Measurements from ENCODE around the gene ERBB4.

ERBB4 gene

DNA sequence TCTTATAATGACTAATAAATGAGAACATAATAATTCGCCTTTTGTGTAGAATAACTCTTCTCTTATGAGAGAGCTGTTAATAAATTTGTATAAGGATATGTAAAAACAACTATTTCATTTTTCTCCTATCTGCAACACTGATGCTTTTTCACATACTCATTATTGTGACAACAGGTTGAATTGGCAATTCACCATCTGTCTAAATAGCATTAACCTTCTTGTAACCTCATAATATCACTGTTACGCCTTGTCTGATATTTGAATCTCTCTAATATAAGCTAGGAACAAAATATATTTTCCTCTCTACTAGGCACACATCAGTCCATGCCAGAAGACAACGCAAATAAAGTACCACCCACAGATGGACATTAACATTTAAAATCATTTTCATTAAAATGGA, 1043.3 kb downstream of the ERBB4 start:
- DNase-seq (ENCODE audit: low read depth in 1 of 2, low spot score in 1 of 2), result no peak

DNA sequence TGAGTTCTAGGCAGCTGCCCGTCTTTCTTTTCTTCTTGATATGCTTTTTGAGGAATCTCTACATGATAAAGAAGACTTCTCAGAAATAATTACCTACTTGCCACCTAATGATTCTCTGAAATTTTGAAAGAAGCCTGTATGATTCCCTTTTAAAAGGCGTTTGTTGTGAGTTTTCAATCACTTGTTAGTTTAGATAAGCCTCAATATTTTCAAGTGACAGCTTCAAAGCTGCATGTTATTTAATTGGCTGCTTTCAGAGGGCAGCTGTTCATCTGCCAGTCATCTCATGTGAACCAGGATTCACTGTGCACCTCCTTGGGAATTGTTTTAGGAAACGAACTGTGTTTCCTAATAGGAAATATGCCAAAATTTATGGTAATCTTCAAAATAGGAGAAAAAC, 1044.1 kb downstream of the ERBB4 start:
- DNase-seq (ENCODE audit: low read depth in 1 of 2, low spot score in 1 of 2), result no peak

DNA sequence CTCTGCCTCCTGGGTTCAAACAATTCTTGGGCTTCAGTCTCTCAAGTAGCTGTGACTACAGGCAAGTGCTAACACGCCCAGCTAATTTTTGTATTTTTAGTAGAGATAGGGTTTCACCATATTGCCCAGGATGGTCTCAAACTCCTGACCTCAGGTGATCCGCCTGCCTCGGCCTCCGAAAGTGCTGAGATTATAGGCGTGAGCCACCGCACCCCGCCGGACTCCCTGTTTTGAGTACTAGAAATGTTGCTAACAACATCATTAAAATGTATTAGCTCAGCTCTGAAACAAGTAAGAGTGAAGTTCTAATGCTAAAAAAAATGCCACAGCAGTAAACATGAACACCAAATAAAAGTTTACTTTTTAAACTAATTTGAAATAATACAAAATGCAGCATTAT, 1044.5 kb downstream of the ERBB4 start:
- DNase-seq (ENCODE audit: low read depth in 1 of 2, low spot score in 1 of 2), result no peak

DNA sequence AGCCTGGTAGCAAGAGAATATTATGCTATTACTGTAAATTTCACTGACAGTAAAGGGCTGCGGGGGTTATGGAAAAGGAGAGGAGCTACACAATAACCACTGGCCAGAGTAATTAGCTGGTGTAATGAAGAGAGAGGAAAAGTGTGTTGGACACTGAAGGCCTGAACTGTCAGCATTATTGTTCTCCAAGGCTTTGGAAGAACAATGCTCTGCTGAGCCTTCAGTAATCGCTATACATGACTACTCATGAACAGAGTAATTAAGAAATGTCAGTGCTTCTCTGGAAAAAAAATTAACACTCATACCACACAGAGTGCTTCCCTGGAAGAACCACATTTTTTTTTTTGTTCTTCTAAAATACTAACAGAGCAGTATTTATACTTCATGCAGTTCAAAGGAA, 1050.9 kb downstream of the ERBB4 start:
- DNase-seq (ENCODE audit: low read depth in 1 of 2, low spot score in 1 of 2), result no peak

DNA sequence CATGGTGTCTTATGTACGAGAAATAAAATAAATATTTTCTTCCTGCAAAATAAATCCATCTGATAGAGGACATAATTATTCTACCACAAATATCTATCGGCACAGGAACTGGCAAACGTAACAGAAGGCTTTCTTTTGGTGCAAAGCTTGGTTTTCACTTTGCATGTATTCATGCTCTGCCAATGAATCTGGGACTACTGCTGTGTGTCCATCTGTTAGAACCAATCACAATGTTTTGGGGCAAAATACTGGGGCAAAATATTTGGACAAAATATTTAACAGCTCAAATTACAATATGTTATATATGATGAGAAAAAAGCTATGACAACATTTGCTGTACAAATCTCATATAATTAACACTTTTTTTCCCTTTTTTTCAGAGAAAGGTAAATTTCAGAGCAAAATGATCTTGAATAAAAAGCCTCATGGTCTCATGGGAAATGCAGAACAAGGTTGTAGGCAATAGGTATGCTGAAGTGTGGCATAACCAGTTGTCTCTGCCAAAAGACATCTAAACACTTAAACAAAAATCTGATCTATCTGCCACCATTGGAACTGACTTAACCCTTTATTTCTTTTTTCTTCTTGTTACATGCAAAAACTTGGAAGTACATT, 1059.0 kb downstream of the ERBB4 start:
- DNase-seq (ENCODE audit: low read depth in 1 of 2, low spot score in 1 of 2), result no peak

DNA sequence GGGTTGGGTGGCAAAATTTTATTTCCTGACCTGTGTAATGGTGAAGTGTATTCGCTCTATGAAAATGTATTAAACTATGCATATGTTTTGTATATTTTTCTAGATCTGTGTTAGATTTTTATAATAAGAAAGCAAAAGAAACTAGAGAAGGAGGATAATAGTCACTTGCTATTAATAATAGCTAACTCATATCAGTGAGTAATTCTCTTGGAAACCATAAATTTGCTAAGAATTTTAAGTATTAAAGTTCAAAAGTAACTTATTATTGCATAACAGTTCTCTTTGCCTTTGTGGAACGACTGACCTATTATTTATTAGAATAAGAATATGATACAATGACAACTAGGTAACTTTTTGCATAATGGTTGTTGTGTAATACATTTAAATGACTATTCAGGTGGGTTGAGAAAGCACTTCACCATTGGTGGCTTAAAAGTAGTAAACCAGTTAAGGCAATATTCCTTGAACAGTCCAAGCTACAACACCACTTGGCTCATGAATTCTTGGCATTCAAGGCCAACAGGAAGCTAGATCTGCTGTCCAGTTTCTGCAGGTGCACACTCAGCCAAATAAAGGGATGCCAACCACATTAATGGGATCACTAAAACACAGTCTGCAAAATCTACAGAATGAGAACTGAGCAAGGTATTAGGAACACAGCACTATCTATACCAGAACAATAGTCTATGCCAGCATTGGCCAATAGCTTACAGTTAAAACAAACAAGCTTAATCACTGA, 1060.9 kb downstream of the ERBB4 start:
- no peak for DNase-seq (ENCODE audit: low read depth in 1 of 2, low spot score in 1 of 2)

DNA sequence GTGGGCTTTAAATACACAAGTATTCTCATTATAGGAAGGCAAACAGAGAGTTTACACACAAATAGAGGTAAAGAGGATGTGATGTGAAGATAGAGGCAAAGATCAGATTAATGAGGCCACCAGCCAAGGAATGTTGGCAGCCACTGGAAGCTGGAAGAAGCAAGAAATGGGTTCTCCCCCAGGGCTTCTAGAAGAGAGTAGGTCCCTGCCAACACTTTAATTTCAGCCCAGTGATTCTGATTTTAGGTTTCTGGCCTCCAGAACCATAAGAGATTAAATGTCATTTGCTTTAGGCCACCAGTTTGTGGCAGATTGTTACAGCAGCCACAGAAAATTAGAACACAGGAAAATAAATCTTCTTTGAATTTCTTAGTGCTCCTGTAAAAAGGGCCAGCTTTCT, 1065.5 kb downstream of the ERBB4 start:
- DNase-seq (ENCODE audit: low read depth in 1 of 2, low spot score in 1 of 2), result no peak

DNA sequence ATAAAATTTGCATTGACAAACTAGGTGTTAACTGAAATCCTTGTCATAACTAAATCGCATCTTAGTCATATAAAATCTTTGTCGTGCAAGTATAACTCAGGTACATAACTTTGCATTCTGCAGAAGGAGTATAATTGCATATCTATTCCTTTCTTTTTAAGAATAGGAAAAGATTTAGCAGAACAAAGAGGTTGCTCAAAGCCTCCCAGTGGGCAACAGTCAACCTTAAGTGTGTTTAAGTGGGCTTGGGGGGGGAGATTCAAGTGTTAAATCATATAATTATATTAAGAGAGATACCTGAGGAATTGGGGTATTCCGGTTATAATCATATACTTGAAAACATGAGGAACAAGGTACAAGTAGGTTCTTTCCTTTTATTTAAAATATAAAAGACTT, 1068.9 kb downstream of the ERBB4 start:
- DNase-seq (ENCODE audit: low read depth in 1 of 2, low spot score in 1 of 2), result no peak

DNA sequence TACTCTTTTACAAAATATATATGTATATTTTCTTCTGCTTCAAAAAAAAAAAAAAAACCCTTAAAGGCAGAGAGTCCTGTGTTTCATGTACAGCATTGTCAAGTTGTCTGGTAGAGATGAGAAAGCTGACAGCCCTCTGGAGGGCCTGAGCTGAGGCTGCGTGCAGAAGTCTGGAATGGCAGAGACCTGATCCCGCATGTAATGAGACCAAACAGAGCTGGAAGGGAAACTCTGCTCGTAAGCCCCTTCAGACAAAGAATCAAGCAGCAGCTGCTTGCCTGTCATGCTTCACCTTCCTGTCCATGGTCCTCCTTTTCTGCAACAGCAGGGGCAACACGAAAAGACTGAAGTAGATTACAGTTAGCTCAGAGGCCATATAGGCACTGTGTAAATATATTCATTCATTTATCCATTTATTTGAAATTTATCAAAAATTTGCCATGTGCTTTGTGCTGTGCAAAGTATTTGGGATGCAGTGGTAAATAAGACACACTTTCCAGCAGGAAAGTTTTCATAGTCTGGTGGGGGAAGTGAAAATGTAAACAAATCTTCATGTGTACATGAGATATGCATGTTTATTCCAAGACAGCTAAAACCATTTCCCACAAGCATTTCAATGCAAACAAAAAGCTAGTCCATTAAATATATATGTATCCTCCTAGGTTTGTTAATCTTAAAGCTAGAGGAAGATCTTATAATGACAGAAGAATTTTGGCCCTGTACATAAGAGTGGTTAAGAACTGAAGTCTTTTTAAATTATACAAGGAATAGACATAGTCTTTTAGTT, 1069.5 kb downstream of the ERBB4 start:
- DNase-seq (ENCODE audit: low read depth in 1 of 2, low spot score in 1 of 2), result no peak

DNA sequence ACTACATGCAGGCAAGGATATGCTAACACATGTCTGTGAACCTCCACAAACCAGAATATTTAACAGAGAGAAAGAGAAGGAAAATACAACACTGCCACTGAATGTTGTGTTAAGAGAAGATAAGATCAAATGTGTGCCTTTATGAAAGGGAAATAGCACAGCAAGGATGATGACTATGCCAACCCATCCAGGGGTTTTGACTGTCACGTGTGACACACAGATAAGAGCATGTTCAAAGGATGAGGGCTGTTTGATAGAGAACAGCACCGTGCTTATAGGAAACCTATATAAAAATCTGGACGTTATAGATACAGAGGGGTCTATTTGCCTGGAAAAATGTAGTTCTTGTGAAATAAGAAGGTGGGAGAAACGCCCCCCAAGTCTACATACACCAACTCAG, 1070.4 kb downstream of the ERBB4 start:
- no peak for DNase-seq (ENCODE audit: low read depth in 1 of 2, low spot score in 1 of 2)

DNA sequence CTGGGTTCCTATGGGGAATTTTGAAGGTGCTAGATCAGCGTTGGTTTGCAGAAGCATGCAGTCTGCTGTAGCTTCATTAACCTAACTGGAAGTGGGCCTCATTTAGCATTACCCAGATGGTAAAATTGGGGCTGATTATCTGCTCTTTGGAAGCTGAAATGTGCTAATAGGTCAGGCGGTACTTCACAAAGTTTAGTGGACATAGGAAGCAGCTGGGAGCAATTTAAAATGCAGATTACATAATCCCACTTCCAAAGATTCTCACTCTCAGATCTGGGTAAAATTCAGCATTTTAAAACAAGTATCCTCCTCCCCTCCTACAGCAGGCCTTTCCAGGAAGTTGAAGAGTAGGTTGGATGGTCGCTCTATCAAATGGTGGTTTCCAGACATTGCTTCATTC, 1075.2 kb downstream of the ERBB4 start:
- DNase-seq (ENCODE audit: low read depth in 1 of 2, low spot score in 1 of 2), result no peak

DNA sequence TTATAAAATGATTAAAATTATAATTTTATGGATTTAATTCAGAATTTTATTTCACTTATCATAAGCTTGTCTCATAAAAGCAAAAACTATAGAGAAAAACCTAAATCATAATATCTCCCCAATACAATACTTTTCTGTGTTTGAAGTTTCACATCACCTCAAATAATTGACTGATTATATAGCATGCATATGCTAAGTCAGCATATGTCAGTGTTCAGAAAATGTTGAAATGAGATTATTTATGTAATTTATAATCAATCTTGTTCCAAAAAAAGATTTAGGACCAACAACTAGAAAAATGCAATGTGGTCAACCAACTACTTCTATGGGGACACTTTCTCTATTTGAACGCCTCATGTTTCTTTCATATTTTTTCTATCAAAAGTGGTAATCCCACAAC, 1079.6 kb downstream of the ERBB4 start:
- DNase-seq (ENCODE audit: low read depth in 1 of 2, low spot score in 1 of 2), result no peak

DNA sequence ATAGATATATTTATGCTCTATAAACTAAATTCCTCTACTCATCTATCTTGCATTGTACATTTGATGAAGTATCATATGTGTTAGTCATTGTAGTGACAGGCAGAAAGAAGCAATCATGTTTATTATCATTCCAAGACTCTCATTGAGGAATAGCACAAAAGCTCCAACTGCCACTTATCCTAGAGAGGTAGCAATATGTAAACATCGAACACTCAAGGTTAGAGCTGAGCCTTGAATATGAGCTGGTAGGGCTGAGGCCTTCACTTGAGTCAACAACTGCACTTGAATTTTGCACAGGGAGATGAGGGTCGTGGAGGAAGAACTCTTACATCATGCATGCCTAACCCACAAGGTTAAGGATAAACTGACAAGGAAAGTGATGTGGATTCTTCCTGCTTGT, 1081.3 kb downstream of the ERBB4 start:
- no peak for DNase-seq (ENCODE audit: low read depth in 1 of 2, low spot score in 1 of 2)

DNA sequence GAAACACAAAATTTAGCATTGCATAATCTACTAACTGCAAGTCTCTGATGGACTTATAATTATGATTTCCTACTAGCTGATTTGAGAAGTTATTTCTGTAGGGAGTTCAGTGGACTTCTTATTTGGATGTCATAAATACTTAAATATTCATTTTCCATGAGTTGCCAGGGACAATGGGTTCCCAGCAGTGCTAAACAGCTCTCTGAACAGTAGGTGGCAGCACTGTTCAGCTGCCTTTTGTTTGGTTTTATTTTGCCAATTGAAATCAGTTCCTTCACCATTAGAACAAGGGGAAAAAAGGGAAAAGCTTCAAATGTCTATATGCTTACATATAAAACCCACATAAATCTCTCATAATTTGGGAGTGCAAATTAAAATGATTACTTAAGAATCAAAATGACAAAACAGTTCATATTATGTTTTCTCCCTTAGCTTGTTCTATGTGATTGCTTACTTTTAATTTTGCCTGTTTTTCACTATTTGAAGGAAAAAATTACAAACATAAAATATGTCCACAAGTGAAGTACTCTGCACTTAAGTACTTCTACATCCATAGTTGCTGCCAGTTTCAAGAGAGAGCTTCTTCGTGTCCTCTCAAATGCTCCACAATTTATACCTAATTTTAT, 1083.3 kb downstream of the ERBB4 start:
- no peak for DNase-seq (ENCODE audit: low read depth in 1 of 2, low spot score in 1 of 2)

DNA sequence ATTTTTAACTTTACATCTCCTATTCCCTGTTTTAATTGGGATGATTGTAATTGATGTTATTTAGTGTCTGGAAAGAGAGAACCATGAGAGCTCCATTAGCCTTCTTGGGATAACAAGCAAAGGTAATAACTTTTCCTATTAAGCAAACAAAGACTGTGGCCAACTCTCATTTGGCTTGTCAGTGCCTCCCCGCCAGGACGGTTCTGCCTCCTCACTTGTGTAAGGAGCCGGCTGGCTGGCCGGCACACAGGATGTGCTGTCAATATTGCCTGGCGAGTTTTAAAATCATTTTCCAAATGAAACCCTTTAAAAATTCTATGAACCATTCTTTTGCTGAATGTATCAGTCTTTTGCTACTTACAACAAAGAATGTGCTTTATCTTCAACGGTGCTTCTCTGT, 1083.9 kb downstream of the ERBB4 start:
- DNase-seq (ENCODE audit: low read depth in 1 of 2, low spot score in 1 of 2), result no peak

DNA sequence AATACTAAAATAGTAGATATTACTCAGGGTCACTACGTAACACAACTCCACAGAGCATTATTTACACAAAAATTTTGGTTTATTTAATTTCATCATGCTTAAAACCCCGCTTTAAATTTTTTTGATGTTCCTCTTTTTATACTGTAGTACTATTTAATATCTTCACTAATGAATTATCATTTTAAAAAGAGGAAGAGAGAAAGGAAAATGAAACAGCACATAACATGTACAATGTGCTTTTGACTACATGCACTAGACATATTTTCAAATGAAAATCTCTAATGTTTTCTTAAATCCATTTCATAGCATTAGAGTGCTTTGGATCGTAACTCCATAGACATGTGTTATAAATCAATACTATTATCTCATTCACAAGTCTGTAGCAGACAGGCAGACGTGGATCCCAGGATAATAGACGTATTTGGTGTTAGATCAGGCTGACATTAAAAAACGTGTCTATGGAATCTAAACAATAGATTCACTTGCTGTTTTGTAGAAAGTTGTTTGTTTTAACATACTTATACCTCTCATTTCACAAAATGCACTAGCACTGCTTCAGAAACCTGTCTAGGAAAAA, 1085.2 kb downstream of the ERBB4 start:
- DNase-seq (ENCODE audit: low read depth in 1 of 2, low spot score in 1 of 2), result no peak

DNA sequence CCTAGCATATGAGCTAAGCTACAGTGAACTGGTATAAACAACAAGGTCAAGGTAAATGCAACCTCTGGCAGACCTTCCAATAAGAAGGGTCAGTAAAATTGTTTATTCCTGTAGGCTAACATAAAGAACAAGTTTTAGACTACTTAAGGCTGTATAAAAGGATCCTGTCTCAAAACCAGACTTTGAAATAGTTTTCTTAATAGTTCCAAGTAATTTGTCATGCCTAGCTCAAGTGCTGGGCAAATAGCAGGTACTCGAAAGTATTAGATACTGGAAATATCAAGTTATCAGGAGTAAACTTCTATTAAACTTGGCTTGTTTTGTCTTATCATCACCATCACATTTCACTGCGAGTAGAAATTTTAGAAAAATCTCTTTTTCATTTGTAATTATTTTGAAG, 1087.0 kb downstream of the ERBB4 start:
- no peak for DNase-seq (ENCODE audit: low read depth in 1 of 2, low spot score in 1 of 2)

DNA sequence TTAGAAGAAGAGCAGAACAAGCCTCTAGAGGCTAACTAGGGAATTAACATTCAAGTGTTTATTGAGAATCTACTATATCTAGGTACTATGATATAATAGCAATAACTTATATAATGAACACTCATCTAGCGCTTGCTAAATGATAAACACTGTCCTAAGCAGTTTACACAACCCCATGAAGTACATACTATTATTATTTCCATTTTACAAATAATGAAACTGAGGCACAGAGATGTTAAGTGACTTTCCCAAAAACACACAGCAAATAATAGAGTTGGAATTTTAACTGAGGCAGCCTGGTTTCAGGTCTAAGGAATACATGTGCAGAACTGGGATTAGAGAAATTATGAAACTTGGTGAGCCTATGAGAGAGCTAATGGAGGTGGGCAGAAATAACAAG, 1088.8 kb downstream of the ERBB4 start:
- no peak for DNase-seq (ENCODE audit: low read depth in 1 of 2, low spot score in 1 of 2)

DNA sequence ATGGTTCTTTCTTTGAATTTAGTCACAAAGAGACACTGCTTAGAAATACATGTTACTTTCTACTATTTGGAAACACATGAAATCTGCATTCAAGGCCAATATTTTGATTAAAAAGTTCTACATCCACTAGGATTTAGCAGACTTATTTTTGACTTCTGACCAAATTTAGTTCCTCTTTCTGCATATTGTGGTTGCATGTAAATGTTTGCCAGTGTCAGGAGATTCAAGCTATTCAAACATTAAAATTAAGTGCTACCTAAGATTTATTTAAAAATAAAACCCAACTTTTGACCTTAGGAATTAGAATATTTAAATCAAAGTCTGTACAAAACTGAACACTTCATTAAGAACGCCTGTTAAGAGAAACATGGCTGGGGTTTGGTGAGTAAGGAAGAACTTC, 1091.1 kb downstream of the ERBB4 start:
- no peak for DNase-seq (ENCODE audit: low read depth in 1 of 2, low spot score in 1 of 2)

DNA sequence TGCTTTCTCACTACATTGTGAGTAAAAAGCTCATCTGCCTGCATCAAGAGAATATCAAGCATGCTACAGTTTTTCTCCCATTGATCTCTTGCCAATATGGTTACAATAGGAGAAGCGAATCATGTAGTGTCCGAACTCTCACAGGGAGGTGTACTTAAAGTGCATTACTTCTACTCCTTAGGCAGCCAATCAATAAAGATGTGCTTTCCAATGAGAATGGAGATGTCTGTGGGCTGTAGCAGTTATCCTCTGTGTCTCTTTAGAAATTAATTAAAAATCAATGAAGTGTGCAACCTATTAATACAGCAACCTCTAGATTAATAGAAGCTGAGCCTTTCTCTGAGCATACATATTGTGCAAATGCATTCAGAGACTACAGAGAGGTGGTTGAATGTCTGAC, 1098.5 kb downstream of the ERBB4 start:
- DNase-seq (ENCODE audit: low read depth in 1 of 2, low spot score in 1 of 2), result no peak

DNA sequence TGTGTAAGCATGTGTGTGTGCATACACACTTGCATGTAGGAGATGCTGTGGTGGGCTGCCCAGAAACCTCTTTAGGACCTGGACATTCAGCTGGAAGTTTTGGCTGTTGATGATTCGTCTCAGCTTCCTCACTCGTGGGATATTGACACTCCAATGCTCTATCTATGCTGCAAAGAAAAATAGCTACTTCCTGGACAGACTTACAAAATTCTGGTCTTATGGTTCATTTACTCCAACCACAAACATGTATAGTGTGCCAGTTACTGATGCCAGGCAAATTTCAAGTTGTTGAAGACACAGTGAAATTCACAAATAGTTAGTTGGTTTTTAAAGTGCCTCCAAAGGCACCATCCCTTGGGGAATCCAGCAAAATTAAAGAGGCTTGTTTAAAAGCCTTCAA, 1099.6 kb downstream of the ERBB4 start:
- DNase-seq (ENCODE audit: low read depth in 1 of 2, low spot score in 1 of 2), result no peak

DNA sequence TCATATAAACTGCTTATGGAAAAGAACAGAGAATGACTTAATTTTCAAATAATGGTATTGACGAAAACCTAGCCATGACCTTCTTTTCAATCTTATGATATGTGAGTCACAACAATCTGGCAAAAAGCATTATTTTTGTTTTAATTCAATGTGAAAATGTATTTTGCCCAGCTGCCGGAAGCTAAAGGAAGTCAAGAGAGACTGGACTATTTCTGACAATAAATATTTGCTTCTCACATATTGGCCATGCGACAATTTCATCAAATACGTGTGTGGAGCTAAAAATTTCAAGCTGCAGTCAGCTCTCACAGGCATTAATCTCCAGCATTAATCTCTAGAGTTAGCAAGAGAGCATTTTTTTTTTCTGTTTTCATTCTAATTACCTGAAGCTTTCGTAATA, 1101.2 kb downstream of the ERBB4 start:
- DNase-seq (ENCODE audit: low read depth in 1 of 2, low spot score in 1 of 2), result no peak
